ENCODE results near the gene SH2D4B.

SH2D4B gene

GRCh38 chr10:80571352-80571751 is 33.6 kb downstream of the SH2D4B start:
- Histone ChIP-seq H3K9me3 (ENCODE audit: control insufficient read depth in 2 of 2, low read length in 2 of 2) (no peaks in the 10 kb centered on the region), H3K4me1 (ENCODE audit: control insufficient read depth in 2 of 2, insufficient read depth in 2 of 2, low read length in 2 of 2) (no peaks in the 10 kb centered on the region), H3K27ac (ENCODE audit: low read depth in 2 of 2, low read length in 2 of 2) (no peak overlapping the region), H3K27me3 (ENCODE audit: control insufficient read depth in 2 of 2, insufficient read depth in 2 of 2, low read length in 2 of 2) (no peaks in the 10 kb centered on the region), H3K9ac (ENCODE audit: low read depth in 1 of 2, low read length in 2 of 2) (no peak overlapping the region), H3K36me3 (ENCODE audit: control insufficient read depth in 2 of 2, insufficient read depth in 2 of 2, low read length in 2 of 2) (no peaks in the 10 kb centered on the region), H3K4me3 (ENCODE audit: low read length in 2 of 2) (no peak overlapping the region)

- H3K27ac ChIP-seq (ENCODE audit: low read depth in 2 of 2, low read length in 2 of 2): no peak overlapping the region
- no peak overlapping the region for H3K4me3 ChIP-seq (ENCODE audit: low read length in 2 of 2)
- no peaks in the 10 kb centered on the region for H3K36me3 ChIP-seq (ENCODE audit: control insufficient read depth in 2 of 2, insufficient read depth in 2 of 2, low read length in 2 of 2)
These were observed 41.6 kb downstream of the SH2D4B start for GRCh38 chr10:80579181-80579763.

GRCh38 chr10:80579849-80580637 is 42.3 kb downstream of the SH2D4B start:
- H3K9me3 ChIP-seq (ENCODE audit: control insufficient read depth in 2 of 2, low read length in 2 of 2): no peaks in the 10 kb centered on the region

More at GRCh38 chr10:80579181-80579763, 41.6 kb downstream of the SH2D4B start:
- H3K9ac ChIP-seq (ENCODE audit: low read depth in 1 of 2, low read length in 2 of 2): no peak overlapping the region
- H3K9me3 ChIP-seq (ENCODE audit: control insufficient read depth in 2 of 2, low read length in 2 of 2): no peaks in the 10 kb centered on the region
- H3K4me1 ChIP-seq (ENCODE audit: control insufficient read depth in 2 of 2, insufficient read depth in 2 of 2, low read length in 2 of 2): peaks cover 2 to 7% of the 10 kb centered on the region in 2 donors
- H3K27me3 ChIP-seq (ENCODE audit: control insufficient read depth in 2 of 2, insufficient read depth in 2 of 2, low read length in 2 of 2): no peaks in the 10 kb centered on the region

GRCh38 chr10:80580638-80581468 is 43.2 kb downstream of the SH2D4B start:
- Histone ChIP-seq H3K27me3 (ENCODE audit: control insufficient read depth in 2 of 2, insufficient read depth in 2 of 2, low read length in 2 of 2) (no peaks in the 10 kb centered on the region), H3K9ac (ENCODE audit: low read depth in 1 of 2, low read length in 2 of 2) (no peak overlapping the region), H3K4me3 (ENCODE audit: low read length in 2 of 2) (no peak overlapping the region), H3K4me1 (ENCODE audit: control insufficient read depth in 2 of 2, insufficient read depth in 2 of 2, low read length in 2 of 2) (peaks cover 2 to 7% of the 10 kb centered on the region in 2 donors), H3K9me3 (ENCODE audit: control insufficient read depth in 2 of 2, low read length in 2 of 2) (no peaks in the 10 kb centered on the region), H3K27ac (ENCODE audit: low read depth in 2 of 2, low read length in 2 of 2) (peak overlapping the region in 1 of 2 donors; percentile 3), H3K36me3 (ENCODE audit: control insufficient read depth in 2 of 2, insufficient read depth in 2 of 2, low read length in 2 of 2) (no peaks in the 10 kb centered on the region)

More at GRCh38 chr10:80579849-80580637, 42.3 kb downstream of the SH2D4B start:
- Histone ChIP-seq H3K36me3 (ENCODE audit: control insufficient read depth in 2 of 2, insufficient read depth in 2 of 2, low read length in 2 of 2) (no peaks in the 10 kb centered on the region), H3K4me3 (ENCODE audit: low read length in 2 of 2) (no peak overlapping the region), H3K27ac (ENCODE audit: low read depth in 2 of 2, low read length in 2 of 2) (no peak overlapping the region), H3K4me1 (ENCODE audit: control insufficient read depth in 2 of 2, insufficient read depth in 2 of 2, low read length in 2 of 2) (peaks cover 2 to 7% of the 10 kb centered on the region in 2 donors), H3K27me3 (ENCODE audit: control insufficient read depth in 2 of 2, insufficient read depth in 2 of 2, low read length in 2 of 2) (no peaks in the 10 kb centered on the region), H3K9ac (ENCODE audit: low read depth in 1 of 2, low read length in 2 of 2) (no peak overlapping the region)

GRCh38 chr10:80581469-80581835 is 43.8 kb downstream of the SH2D4B start:
- Histone ChIP-seq H3K4me3 (ENCODE audit: low read length in 2 of 2) (no peak overlapping the region), H3K4me1 (ENCODE audit: control insufficient read depth in 2 of 2, insufficient read depth in 2 of 2, low read length in 2 of 2) (peaks cover 2 to 7% of the 10 kb centered on the region in 2 donors), H3K27ac (ENCODE audit: low read depth in 2 of 2, low read length in 2 of 2) (peak overlapping the region; percentile 40 to 62), H3K27me3 (ENCODE audit: control insufficient read depth in 2 of 2, insufficient read depth in 2 of 2, low read length in 2 of 2) (no peaks in the 10 kb centered on the region), H3K36me3 (ENCODE audit: control insufficient read depth in 2 of 2, insufficient read depth in 2 of 2, low read length in 2 of 2) (no peaks in the 10 kb centered on the region), H3K9ac (ENCODE audit: low read depth in 1 of 2, low read length in 2 of 2) (no peak overlapping the region), H3K9me3 (ENCODE audit: control insufficient read depth in 2 of 2, low read length in 2 of 2) (no peaks in the 10 kb centered on the region)

GRCh38 chr10:80582286-80582960 is 44.7 kb downstream of the SH2D4B start:
- peaks cover 2 to 7% of the 10 kb centered on the region in 2 donors for H3K4me1 ChIP-seq (ENCODE audit: control insufficient read depth in 2 of 2, insufficient read depth in 2 of 2, low read length in 2 of 2)
- H3K27ac ChIP-seq (ENCODE audit: low read depth in 2 of 2, low read length in 2 of 2): peak overlapping the region in 1 of 2 donors; percentile 40
- no peak overlapping the region for H3K9ac ChIP-seq (ENCODE audit: low read depth in 1 of 2, low read length in 2 of 2)
- no peak overlapping the region for H3K4me3 ChIP-seq (ENCODE audit: low read length in 2 of 2)
- H3K36me3 ChIP-seq (ENCODE audit: control insufficient read depth in 2 of 2, insufficient read depth in 2 of 2, low read length in 2 of 2): no peaks in the 10 kb centered on the region
- no peaks in the 10 kb centered on the region for H3K9me3 ChIP-seq (ENCODE audit: control insufficient read depth in 2 of 2, low read length in 2 of 2)
- H3K27me3 ChIP-seq (ENCODE audit: control insufficient read depth in 2 of 2, insufficient read depth in 2 of 2, low read length in 2 of 2): no peaks in the 10 kb centered on the region

- no peak overlapping the region for H3K4me3 ChIP-seq (ENCODE audit: low read length in 2 of 2)
- peaks cover 2 to 7% of the 10 kb centered on the region in 2 donors for H3K4me1 ChIP-seq (ENCODE audit: control insufficient read depth in 2 of 2, insufficient read depth in 2 of 2, low read length in 2 of 2)
- no peaks in the 10 kb centered on the region for H3K27me3 ChIP-seq (ENCODE audit: control insufficient read depth in 2 of 2, insufficient read depth in 2 of 2, low read length in 2 of 2)
- H3K27ac ChIP-seq (ENCODE audit: low read depth in 2 of 2, low read length in 2 of 2): no peak overlapping the region
- no peak overlapping the region for H3K9ac ChIP-seq (ENCODE audit: low read depth in 1 of 2, low read length in 2 of 2)
- H3K36me3 ChIP-seq (ENCODE audit: control insufficient read depth in 2 of 2, insufficient read depth in 2 of 2, low read length in 2 of 2): no peaks in the 10 kb centered on the region
- no peaks in the 10 kb centered on the region for H3K9me3 ChIP-seq (ENCODE audit: control insufficient read depth in 2 of 2, low read length in 2 of 2)
These were observed 46.0 kb downstream of the SH2D4B start for GRCh38 chr10:80583685-80584084.

- Histone ChIP-seq H3K27me3 (ENCODE audit: control insufficient read depth in 2 of 2, insufficient read depth in 2 of 2, low read length in 2 of 2) (no peaks in the 10 kb centered on the region), H3K27ac (ENCODE audit: low read depth in 2 of 2, low read length in 2 of 2) (no peak overlapping the region), H3K4me3 (ENCODE audit: low read length in 2 of 2) (no peak overlapping the region), H3K36me3 (ENCODE audit: control insufficient read depth in 2 of 2, insufficient read depth in 2 of 2, low read length in 2 of 2) (no peaks in the 10 kb centered on the region), H3K4me1 (ENCODE audit: control insufficient read depth in 2 of 2, insufficient read depth in 2 of 2, low read length in 2 of 2) (peaks cover 2 to 7% of the 10 kb centered on the region in 2 donors), H3K9me3 (ENCODE audit: control insufficient read depth in 2 of 2, low read length in 2 of 2) (no peaks in the 10 kb centered on the region), H3K9ac (ENCODE audit: low read depth in 1 of 2, low read length in 2 of 2) (no peak overlapping the region)
These were observed 48.1 kb downstream of the SH2D4B start for GRCh38 chr10:80585812-80586211.

GRCh38 chr10:80588546-80588945 is 50.8 kb downstream of the SH2D4B start:
- no peaks in the 10 kb centered on the region for H3K9me3 ChIP-seq (ENCODE audit: control insufficient read depth in 2 of 2, low read length in 2 of 2)
- no peaks in the 10 kb centered on the region for H3K4me1 ChIP-seq (ENCODE audit: control insufficient read depth in 2 of 2, insufficient read depth in 2 of 2, low read length in 2 of 2)
- H3K36me3 ChIP-seq (ENCODE audit: control insufficient read depth in 2 of 2, insufficient read depth in 2 of 2, low read length in 2 of 2): no peaks in the 10 kb centered on the region
- H3K4me3 ChIP-seq (ENCODE audit: low read length in 2 of 2): no peak overlapping the region
- H3K9ac ChIP-seq (ENCODE audit: low read depth in 1 of 2, low read length in 2 of 2): no peak overlapping the region
- no peak overlapping the region for H3K27ac ChIP-seq (ENCODE audit: low read depth in 2 of 2, low read length in 2 of 2)
- no peaks in the 10 kb centered on the region for H3K27me3 ChIP-seq (ENCODE audit: control insufficient read depth in 2 of 2, insufficient read depth in 2 of 2, low read length in 2 of 2)
